Activated CD4-positive, alpha-beta T cell treated with anti-CD3 and anti-CD28 coated beads, Interleukin-2, amount 10 ng/mL, durations not matched to agents 7 days and 5 days (primary cell): Measurements from ENCODE around the gene CSAD. TPM values are rescaled to one million over a fixed set of nuclear protein-coding genes. Genes with fewer than 3 reads are reported as not detected.
A peak's percentile ranks its signal among the peaks of the same experiment; 100 is the strongest.
"Not testable (repeated sequence)": the region's sequence is repeated elsewhere in the genome, so short reads cannot be mapped to it uniquely, and the experiment has no call there.

Source experiments
- CTCF ChIA-PET: fragments of 350-600 bp; sonication (Branson Sonifier 250); formaldehyde crosslinking; loops from one replicate; lab custom pipeline; 2021; ENCODE audit warnings: antibody characterized with exemption; lab: Charles Lee
- POLR2A ChIA-PET: fragments of 350-600 bp; sonication (Branson Sonifier 250); formaldehyde crosslinking; loops from one replicate; lab custom pipeline; 2021; ENCODE audit warnings: antibody characterized with exemption; lab: Charles Lee
- DNase-seq: peaks from one replicate; pipeline ENCODE4 v3.0.0-alpha.2; 2020
- H3K27ac Mint-ChIP-seq: one replicate; pipeline ENCODE4 v1.8.0; 2021; ENCODE audit warnings: mild to moderate bottlenecking, moderate library complexity, mixed read lengths
- H3K27me3 Mint-ChIP-seq: one replicate; pipeline ENCODE4 v1.8.0; 2021; ENCODE audit warnings: mixed read lengths
- H3K36me3 Mint-ChIP-seq: one replicate; pipeline ENCODE4 v1.8.0; 2021; ENCODE audit warnings: low read depth, mixed read lengths
- H3K4me1 Mint-ChIP-seq: one replicate; pipeline ENCODE4 v1.8.0; 2021; ENCODE audit warnings: mixed read lengths
- H3K4me3 Mint-ChIP-seq: one replicate; pipeline ENCODE4 v1.8.0; 2021; ENCODE audit warnings: mild to moderate bottlenecking, moderate library complexity, mixed read lengths
- H3K9me3 Mint-ChIP-seq: one replicate; pipeline ENCODE4 v1.8.0; 2021; ENCODE audit warnings: mixed read lengths
- total RNA-seq, 2 experiments: library from RNA; stranded (reverse); gene quantifications; one replicate each; pipeline ENCODE4 v1.2.3, GENCODE V29; 2021

CSAD gene
- total RNA-seq, 2 experiments from 2014 or later: 33.3 to 34.7 TPM

GRCh38 chr12:53205747-53206419 is 25.2 kb upstream of the CSAD start:
- ChIA-PET POLR2A (no interaction called here), CTCF (interaction anchor here (0.5 to 2.2 kb wide), 10 partner anchors 8 to 118 kb away, joined by 3 to 9 read pairs (median 4); partner anchors contain the start of genes CSAD and ZNF740)
- H3K27me3 Mint-ChIP-seq: no peaks in the 10 kb centered on the region
- H3K27ac Mint-ChIP-seq: peak overlapping the region; percentile 87
- peaks cover 60% of the 10 kb centered on the region for H3K36me3 Mint-ChIP-seq
- no peaks in the 10 kb centered on the region for H3K9me3 Mint-ChIP-seq
- peak overlapping the region; percentile 84 for H3K4me3 Mint-ChIP-seq
- DNase-seq: peak; percentile 82
- H3K4me1 Mint-ChIP-seq: peaks cover 78% of the 10 kb centered on the region

GRCh38 chr12:53204351-53204750 is 23.6 kb upstream of the CSAD start:
- no peak for DNase-seq
- H3K4me1 Mint-ChIP-seq: peaks cover 78% of the 10 kb centered on the region
- H3K27ac Mint-ChIP-seq: no peak overlapping the region
- POLR2A ChIA-PET: no interaction called here
- peaks cover 62% of the 10 kb centered on the region for H3K36me3 Mint-ChIP-seq
- CTCF ChIA-PET: interaction anchor here (0.7 to 2.2 kb wide), 5 partner anchors 9 to 97 kb away, joined by 3 to 9 read pairs (median 6); no protein-coding TSS in a partner anchor
- no peaks in the 10 kb centered on the region for H3K27me3 Mint-ChIP-seq
- H3K9me3 Mint-ChIP-seq: no peaks in the 10 kb centered on the region
- H3K4me3 Mint-ChIP-seq: peak overlapping the region; percentile 84

GRCh38 chr12:53202316-53202715 is 21.6 kb upstream of the CSAD start:
- POLR2A ChIA-PET: interaction anchor here (0.8 kb wide), 1 partner anchor 21 kb away, joined by 5 read pairs; the partner anchor contains the start of genes CSAD and ZNF740
- H3K36me3 Mint-ChIP-seq: peaks cover 75% of the 10 kb centered on the region
- H3K27me3 Mint-ChIP-seq, H3K4me3 Mint-ChIP-seq, H3K9me3 Mint-ChIP-seq, DNase-seq: not testable (repeated sequence)
- CTCF ChIA-PET: interaction anchor here (1.2 to 5.0 kb wide), 3 partner anchors 11 to 17 kb away, joined by 3 to 27 read pairs (median 4); no protein-coding TSS in a partner anchor
- H3K4me1 Mint-ChIP-seq: peaks cover 77% of the 10 kb centered on the region
- peak overlapping the region; percentile 67 for H3K27ac Mint-ChIP-seq

GRCh38 chr12:53201639-53202038 is 20.9 kb upstream of the CSAD start:
- peak overlapping the region; percentile 50 for H3K4me3 Mint-ChIP-seq
- no peaks in the 10 kb centered on the region for H3K27me3 Mint-ChIP-seq
- no peaks in the 10 kb centered on the region for H3K9me3 Mint-ChIP-seq
- ChIA-PET POLR2A (interaction anchor here (0.8 kb wide), 1 partner anchor 21 kb away, joined by 5 read pairs; the partner anchor contains the start of genes CSAD and ZNF740), CTCF (interaction anchor here (1.2 to 5.0 kb wide), 3 partner anchors 11 to 18 kb away, joined by 3 to 27 read pairs (median 4); no protein-coding TSS in a partner anchor)
- H3K27ac Mint-ChIP-seq: peak overlapping the region; percentile 67
- H3K4me1 Mint-ChIP-seq: peaks cover 77% of the 10 kb centered on the region
- peaks cover 77% of the 10 kb centered on the region for H3K36me3 Mint-ChIP-seq
- DNase-seq: no peak

GRCh38 chr12:53201177-53201541 is 20.4 kb upstream of the CSAD start:
- peaks cover 77% of the 10 kb centered on the region for H3K36me3 Mint-ChIP-seq
- DNase-seq: no peak
- POLR2A ChIA-PET: no interaction called here
- H3K9me3 Mint-ChIP-seq: no peaks in the 10 kb centered on the region
- H3K4me1 Mint-ChIP-seq: peaks cover 82% of the 10 kb centered on the region
- H3K4me3 Mint-ChIP-seq: peak overlapping the region; percentile 70
- CTCF ChIA-PET: interaction anchor here (1.7 to 5.0 kb wide), 2 partner anchors 12 to 18 kb away, joined by 4 to 27 read pairs; no protein-coding TSS in a partner anchor
- H3K27me3 Mint-ChIP-seq: no peaks in the 10 kb centered on the region
- peak overlapping the region; percentile 90 for H3K27ac Mint-ChIP-seq

GRCh38 chr12:53200458-53201176 is 19.9 kb upstream of the CSAD start:
- POLR2A ChIA-PET: no interaction called here
- H3K36me3 Mint-ChIP-seq: peaks cover 77% of the 10 kb centered on the region
- DNase-seq: peak; percentile 51
- H3K27me3 Mint-ChIP-seq: no peaks in the 10 kb centered on the region
- H3K4me3 Mint-ChIP-seq: peak overlapping the region; percentile 70
- CTCF ChIA-PET: interaction anchor here (1.8 to 5.0 kb wide), 2 partner anchors 12 to 121 kb away, joined by 8 to 27 read pairs; partner anchors contain the start of gene AAAS
- H3K9me3 Mint-ChIP-seq: no peaks in the 10 kb centered on the region
- peaks cover 82% of the 10 kb centered on the region for H3K4me1 Mint-ChIP-seq
- peak overlapping the region; percentile 90 for H3K27ac Mint-ChIP-seq

- ChIA-PET POLR2A (no interaction called here), CTCF (interaction anchor here (0.6 to 5.0 kb wide), 4 partner anchors 13 to 121 kb away, joined by 3 to 27 read pairs (median 6); partner anchors contain the start of gene AAAS)
- Mint-ChIP-seq H3K4me3 (peak overlapping the region; percentile 70), H3K27ac (peak overlapping the region; percentile 90), H3K36me3 (peaks cover 78% of the 10 kb centered on the region), H3K27me3 (no peaks in the 10 kb centered on the region), H3K9me3 (no peaks in the 10 kb centered on the region), H3K4me1 (peaks cover 84% of the 10 kb centered on the region)
- DNase-seq: no peak
Observed at GRCh38 chr12:53200107-53200457, 19.4 kb upstream of the CSAD start.

GRCh38 chr12:53199700-53200099 is 19.0 kb upstream of the CSAD start:
- peak overlapping the region; percentile 70 for H3K4me3 Mint-ChIP-seq
- H3K36me3 Mint-ChIP-seq: peaks cover 81% of the 10 kb centered on the region
- no peaks in the 10 kb centered on the region for H3K27me3 Mint-ChIP-seq
- DNase-seq: no peak
- H3K9me3 Mint-ChIP-seq: no peaks in the 10 kb centered on the region
- ChIA-PET CTCF (interaction anchor here (0.6 to 5.0 kb wide), 8 partner anchors 9 to 122 kb away, joined by 3 to 27 read pairs (median 6); partner anchors contain the start of genes AAAS and CSAD), POLR2A (interaction anchor here (1.0 kb wide), 1 partner anchor 19 kb away, joined by 4 read pairs; the partner anchor contains the start of gene ZNF740)
- H3K4me1 Mint-ChIP-seq: peaks cover 84% of the 10 kb centered on the region
- H3K27ac Mint-ChIP-seq: peak overlapping the region; percentile 58

- Mint-ChIP-seq H3K4me1 (peaks cover 75% of the 10 kb centered on the region), H3K9me3 (no peaks in the 10 kb centered on the region), H3K36me3 (peaks cover 82% of the 10 kb centered on the region), H3K4me3 (peak overlapping the region; percentile 72), H3K27ac (peak overlapping the region; percentile 88), H3K27me3 (no peaks in the 10 kb centered on the region)
- POLR2A ChIA-PET: interaction anchor here (0.6 to 1.0 kb wide), 2 partner anchors 18 to 74 kb away, joined by 4 read pairs; partner anchors contain the start of gene ZNF740
- CTCF ChIA-PET: interaction anchor here (0.6 to 5.0 kb wide), 11 partner anchors 8 to 1138 kb away, joined by 3 to 27 read pairs (median 5); partner anchors contain the start of genes AAAS and CSAD
- peak; percentile 42 for DNase-seq
Observed at GRCh38 chr12:53198486-53199110, 17.9 kb upstream of the CSAD start.

- Mint-ChIP-seq H3K4me3 (peak overlapping the region; percentile 34), H3K9me3 (no peaks in the 10 kb centered on the region), H3K36me3 (peaks cover 87% of the 10 kb centered on the region), H3K27me3 (no peaks in the 10 kb centered on the region), H3K27ac (peak overlapping the region; percentile 76), H3K4me1 (peaks cover 62% of the 10 kb centered on the region)
- no peak for DNase-seq
- POLR2A ChIA-PET: interaction anchor here (0.6 kb wide), 1 partner anchor 35 kb away, joined by 4 read pairs; no protein-coding TSS in a partner anchor
- CTCF ChIA-PET: interaction anchor here (0.5 to 2.2 kb wide), 11 partner anchors 9 to 336 kb away, joined by 3 to 10 read pairs (median 3); partner anchors contain the start of genes CSAD, ESPL1, ITGB7 and ZNF740
Observed at GRCh38 chr12:53197011-53197640, 16.4 kb upstream of the CSAD start.

- Mint-ChIP-seq H3K9me3 (no peaks in the 10 kb centered on the region), H3K4me1 (peaks cover 59% of the 10 kb centered on the region), H3K27me3 (no peaks in the 10 kb centered on the region), H3K36me3 (peaks cover 90% of the 10 kb centered on the region), H3K27ac (peak overlapping the region; percentile 76), H3K4me3 (no peak overlapping the region)
- ChIA-PET CTCF (interaction anchor here (1.9 to 2.2 kb wide), 2 partner anchors 9 to 17 kb away, joined by 6 to 10 read pairs; no protein-coding TSS in a partner anchor), POLR2A (no interaction called here)
- no peak for DNase-seq
Observed at GRCh38 chr12:53196486-53196885, 15.8 kb upstream of the CSAD start.
